Measurements from ENCODE around the gene TNS1. TPM values are rescaled to one million over a fixed set of nuclear protein-coding genes. Genes with fewer than 3 reads are reported as not detected.

Gene TNS1
- total RNA-seq, 1 donor from 2014 or later: 1.6 TPM

DNA sequence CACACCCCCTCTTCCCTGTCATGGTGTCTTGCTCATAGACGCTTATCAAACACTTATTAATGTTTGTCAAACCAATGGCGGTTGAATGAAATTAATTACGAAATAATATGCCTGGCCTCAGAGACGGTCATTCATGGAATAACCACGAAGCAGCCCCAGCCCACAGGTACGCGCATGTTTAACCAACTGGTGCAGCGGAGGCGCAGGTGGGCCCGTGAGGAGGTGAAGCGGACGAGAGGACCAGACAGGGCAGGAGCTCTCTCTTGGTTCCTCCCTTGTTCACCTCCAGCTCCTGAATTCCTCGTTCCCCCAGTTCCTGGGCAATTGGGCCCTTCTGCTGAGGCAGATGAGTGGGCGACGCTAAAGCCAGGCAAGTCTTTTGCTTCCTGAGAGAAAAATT, 169.8 kb downstream of the TNS1 start:
- H3K4me3 ChIP-seq (ENCODE audit: low read depth, low read length): no peak overlapping the region
- H3K27me3 ChIP-seq (ENCODE audit: control insufficient read depth, insufficient read depth, low read length): no peaks in the 10 kb centered on the region
- peak; percentile 28 for FAIRE-seq
- peaks cover 6% of the 10 kb centered on the region for H3K36me3 ChIP-seq (ENCODE audit: control insufficient read depth, insufficient read depth, low read length)
- TF ChIP-seq, protein P1, sequence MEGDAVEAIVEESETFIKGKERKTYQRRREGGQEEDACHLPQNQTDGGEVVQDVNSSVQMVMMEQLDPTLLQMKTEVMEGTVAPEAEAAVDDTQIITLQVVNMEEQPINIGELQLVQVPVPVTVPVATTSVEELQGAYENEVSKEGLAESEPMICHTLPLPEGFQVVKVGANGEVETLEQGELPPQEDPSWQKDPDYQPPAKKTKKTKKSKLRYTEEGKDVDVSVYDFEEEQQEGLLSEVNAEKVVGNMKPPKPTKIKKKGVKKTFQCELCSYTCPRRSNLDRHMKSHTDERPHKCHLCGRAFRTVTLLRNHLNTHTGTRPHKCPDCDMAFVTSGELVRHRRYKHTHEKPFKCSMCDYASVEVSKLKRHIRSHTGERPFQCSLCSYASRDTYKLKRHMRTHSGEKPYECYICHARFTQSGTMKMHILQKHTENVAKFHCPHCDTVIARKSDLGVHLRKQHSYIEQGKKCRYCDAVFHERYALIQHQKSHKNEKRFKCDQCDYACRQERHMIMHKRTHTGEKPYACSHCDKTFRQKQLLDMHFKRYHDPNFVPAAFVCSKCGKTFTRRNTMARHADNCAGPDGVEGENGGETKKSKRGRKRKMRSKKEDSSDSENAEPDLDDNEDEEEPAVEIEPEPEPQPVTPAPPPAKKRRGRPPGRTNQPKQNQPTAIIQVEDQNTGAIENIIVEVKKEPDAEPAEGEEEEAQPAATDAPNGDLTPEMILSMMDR (IDR thresholded peaks at IDR 0.05; ENCODE audit: insufficient read depth, low read length, severe bottlenecking): no peak
- DNase-seq (ENCODE audit: low read depth): no peak

DNA sequence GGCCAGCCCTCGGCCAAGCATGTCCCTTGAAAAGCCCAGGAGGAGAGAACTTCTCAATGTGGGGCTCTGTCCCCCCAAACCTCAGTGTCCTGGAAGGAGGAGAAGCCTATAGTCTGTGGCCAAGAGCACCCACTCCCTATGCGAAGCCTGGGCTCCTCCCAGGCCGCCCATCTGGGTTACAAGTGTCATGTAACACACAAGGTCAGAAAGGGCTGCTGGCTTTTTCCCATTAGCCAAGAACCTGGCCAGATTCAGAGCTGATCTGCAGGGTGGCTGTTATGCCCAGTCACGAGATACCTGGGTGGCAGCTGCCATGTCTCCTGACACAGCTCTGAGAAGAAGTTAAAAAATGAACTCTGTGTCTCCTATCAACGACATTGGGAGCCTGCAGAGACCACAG, 170.7 kb downstream of the TNS1 start:
- H3K27me3 ChIP-seq (ENCODE audit: control insufficient read depth, insufficient read depth, low read length): no peaks in the 10 kb centered on the region
- H3K4me3 ChIP-seq (ENCODE audit: low read depth, low read length): no peak overlapping the region
- H3K36me3 ChIP-seq (ENCODE audit: control insufficient read depth, insufficient read depth, low read length): peaks cover 6% of the 10 kb centered on the region
- TF ChIP-seq, protein P1 (IDR thresholded peaks at IDR 0.05; ENCODE audit: insufficient read depth, low read length, severe bottlenecking): no peak
- DNase-seq (ENCODE audit: low read depth): no peak
- FAIRE-seq: no peak

DNA sequence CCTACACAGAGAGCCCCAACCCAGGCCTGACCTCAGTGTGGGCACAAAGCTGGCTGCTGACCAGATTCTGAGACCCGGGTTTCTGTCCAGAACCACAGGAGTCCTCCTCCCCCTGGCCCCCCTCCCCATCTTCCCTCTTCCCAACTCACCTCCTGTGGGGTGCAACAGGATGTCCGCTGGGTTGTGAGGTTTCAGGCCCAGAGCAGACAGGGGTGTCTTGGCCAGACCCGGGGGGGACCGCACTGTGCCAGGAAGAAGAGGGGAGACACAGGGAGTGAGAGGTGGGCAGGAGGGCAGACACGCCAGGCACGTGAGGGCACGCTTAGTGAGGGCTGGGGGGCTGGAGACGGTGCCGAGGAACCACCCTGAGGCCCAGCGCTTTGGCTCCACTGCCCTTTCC, 171.5 kb downstream of the TNS1 start:
- no peak for FAIRE-seq
- H3K4me3 ChIP-seq (ENCODE audit: low read depth, low read length): no peak overlapping the region
- no peaks in the 10 kb centered on the region for H3K27me3 ChIP-seq (ENCODE audit: control insufficient read depth, insufficient read depth, low read length)
- no peak for DNase-seq (ENCODE audit: low read depth)
- H3K36me3 ChIP-seq (ENCODE audit: control insufficient read depth, insufficient read depth, low read length): peaks cover 6% of the 10 kb centered on the region
- TF ChIP-seq, protein P1 (IDR thresholded peaks at IDR 0.05; ENCODE audit: insufficient read depth, low read length, severe bottlenecking): no peak

DNA sequence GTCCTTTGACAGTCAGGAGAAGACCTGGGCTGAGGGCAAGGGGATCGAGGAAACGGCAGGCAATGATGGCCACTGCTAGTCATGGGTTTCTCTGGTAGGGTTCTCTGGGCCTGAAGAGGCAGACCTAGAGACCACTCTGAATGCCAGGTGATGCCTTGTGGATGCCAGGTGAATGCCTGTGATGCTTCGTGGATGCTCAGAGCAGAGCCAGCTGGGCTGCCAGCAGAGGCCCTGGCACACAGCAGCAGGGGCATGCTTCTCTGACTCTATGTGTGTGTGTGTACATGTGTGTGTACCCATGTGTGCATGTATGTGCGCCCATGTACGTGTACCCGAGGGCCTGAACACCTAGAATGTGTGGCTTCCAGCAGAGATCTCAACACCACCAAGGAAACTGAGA, 172.0 kb downstream of the TNS1 start:
- no peak for DNase-seq (ENCODE audit: low read depth)
- TF ChIP-seq, protein P1 (IDR thresholded peaks at IDR 0.05; ENCODE audit: insufficient read depth, low read length, severe bottlenecking): no peak
- FAIRE-seq: no peak
- Histone ChIP-seq H3K36me3 (ENCODE audit: control insufficient read depth, insufficient read depth, low read length) (peaks cover 4% of the 10 kb centered on the region), H3K4me3 (ENCODE audit: low read depth, low read length) (no peak overlapping the region), H3K27me3 (ENCODE audit: control insufficient read depth, insufficient read depth, low read length) (no peaks in the 10 kb centered on the region)

DNA sequence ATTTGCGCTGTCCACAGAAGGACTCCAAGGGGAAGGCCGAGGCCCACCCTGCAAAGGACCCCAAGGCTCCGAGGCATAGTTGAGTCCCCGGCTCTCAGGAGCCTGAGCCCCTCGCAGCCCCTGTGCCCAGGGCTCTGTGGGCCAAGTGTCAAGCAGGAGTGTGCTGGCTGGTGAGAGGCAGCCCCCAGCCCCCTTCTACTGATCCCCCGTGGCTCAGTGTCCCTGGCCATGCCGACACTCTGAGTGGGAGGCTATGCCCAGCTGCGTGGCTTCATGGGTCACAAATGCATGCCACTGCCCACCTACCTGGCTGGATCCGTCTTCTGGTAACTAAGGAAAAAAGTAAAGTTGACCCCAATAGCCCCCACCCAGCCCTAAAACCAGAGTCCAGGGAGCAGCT, 172.7 kb downstream of the TNS1 start:
- Histone ChIP-seq H3K36me3 (ENCODE audit: control insufficient read depth, insufficient read depth, low read length) (peaks cover 4% of the 10 kb centered on the region), H3K4me3 (ENCODE audit: low read depth, low read length) (no peak overlapping the region), H3K27me3 (ENCODE audit: control insufficient read depth, insufficient read depth, low read length) (no peaks in the 10 kb centered on the region)
- DNase-seq (ENCODE audit: low read depth) (no peak), FAIRE-seq (no peak)
- TF ChIP-seq, protein P1 (IDR thresholded peaks at IDR 0.05; ENCODE audit: insufficient read depth, low read length, severe bottlenecking): no peak

DNA sequence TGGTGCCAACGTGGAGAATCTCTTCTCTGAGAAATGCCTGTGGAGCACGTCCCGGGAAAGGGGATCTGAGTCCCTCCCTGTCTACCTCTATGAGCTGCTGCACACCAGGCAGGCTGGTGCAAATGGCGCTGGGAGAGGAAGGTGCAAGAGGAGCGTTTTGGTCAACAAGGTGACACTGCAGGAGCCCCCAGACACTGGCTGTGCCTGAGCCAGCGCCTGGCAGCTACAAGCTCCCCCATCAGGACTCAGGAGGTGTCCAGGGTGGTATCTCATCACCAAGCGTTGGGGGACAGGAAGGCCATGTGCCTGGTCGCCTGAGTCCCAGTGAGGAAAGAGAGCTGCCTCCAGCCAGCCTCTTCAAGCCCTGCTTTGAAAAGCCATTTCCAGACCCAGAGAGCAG, 173.4 kb downstream of the TNS1 start:
- DNase-seq (ENCODE audit: low read depth): no peak
- Histone ChIP-seq H3K36me3 (ENCODE audit: control insufficient read depth, insufficient read depth, low read length) (peaks cover 1% of the 10 kb centered on the region), H3K4me3 (ENCODE audit: low read depth, low read length) (no peak overlapping the region), H3K27me3 (ENCODE audit: control insufficient read depth, insufficient read depth, low read length) (no peaks in the 10 kb centered on the region)
- no peak for FAIRE-seq
- TF ChIP-seq, protein P1 (IDR thresholded peaks at IDR 0.05; ENCODE audit: insufficient read depth, low read length, severe bottlenecking): no peak
